IPS DF 6.9 (cell line): ENCODE measurements around the gene CETP.
"Not testable (repeated sequence)": the region's sequence is repeated elsewhere in the genome, so short reads cannot be mapped to it uniquely, and the experiment has no call there.

Experiments used
- DNase-seq: peaks from one replicate; pipeline ENCODE4 v3.0.0-alpha.2; 2013; ENCODE audit warnings: low read depth, low spot score
- H3K27ac ChIP-seq: one replicate; pipeline ENCODE4 v1.5.1; 2013; ENCODE audit warnings: low read length, control low read depth
- H3K27me3 ChIP-seq: 2 replicates; pipeline ENCODE4 v1.6.1; 2013; ENCODE audit warnings: mild to moderate bottlenecking, low read length; ENCODE audit not compliant: control insufficient read depth, insufficient read depth
- H3K36me3 ChIP-seq: 2 replicates; pipeline ENCODE4 v1.6.1; 2013; ENCODE audit warnings: low read length; ENCODE audit not compliant: control insufficient read depth, insufficient read depth
- H3K4me1 ChIP-seq: 2 replicates; pipeline ENCODE4 v1.6.1; 2013; ENCODE audit warnings: low read length; ENCODE audit not compliant: control insufficient read depth, insufficient read depth
- H3K4me3 ChIP-seq: 2 replicates; pipeline ENCODE4 v1.5.1; 2013; ENCODE audit warnings: mild to moderate bottlenecking, low read length
- H3K9me3 ChIP-seq: 2 replicates; pipeline ENCODE4 v1.6.1; 2013; ENCODE audit warnings: low read length, inconsistent platforms; ENCODE audit not compliant: control insufficient read depth, insufficient read depth
- WGBS: extraction: QIAGEN DNeasy Blood & Tissue Kit; methylation state at CpG from one replicate; pipeline ENCODE4 v1.1.7; 2013; ENCODE audit warnings: mixed read lengths, missing lambda C conversion rate; ENCODE audit not compliant: insufficient read length, insufficient coverage; 5-methylcytosine and 5-hydroxymethylcytosine counted together

Gene CETP

DNA sequence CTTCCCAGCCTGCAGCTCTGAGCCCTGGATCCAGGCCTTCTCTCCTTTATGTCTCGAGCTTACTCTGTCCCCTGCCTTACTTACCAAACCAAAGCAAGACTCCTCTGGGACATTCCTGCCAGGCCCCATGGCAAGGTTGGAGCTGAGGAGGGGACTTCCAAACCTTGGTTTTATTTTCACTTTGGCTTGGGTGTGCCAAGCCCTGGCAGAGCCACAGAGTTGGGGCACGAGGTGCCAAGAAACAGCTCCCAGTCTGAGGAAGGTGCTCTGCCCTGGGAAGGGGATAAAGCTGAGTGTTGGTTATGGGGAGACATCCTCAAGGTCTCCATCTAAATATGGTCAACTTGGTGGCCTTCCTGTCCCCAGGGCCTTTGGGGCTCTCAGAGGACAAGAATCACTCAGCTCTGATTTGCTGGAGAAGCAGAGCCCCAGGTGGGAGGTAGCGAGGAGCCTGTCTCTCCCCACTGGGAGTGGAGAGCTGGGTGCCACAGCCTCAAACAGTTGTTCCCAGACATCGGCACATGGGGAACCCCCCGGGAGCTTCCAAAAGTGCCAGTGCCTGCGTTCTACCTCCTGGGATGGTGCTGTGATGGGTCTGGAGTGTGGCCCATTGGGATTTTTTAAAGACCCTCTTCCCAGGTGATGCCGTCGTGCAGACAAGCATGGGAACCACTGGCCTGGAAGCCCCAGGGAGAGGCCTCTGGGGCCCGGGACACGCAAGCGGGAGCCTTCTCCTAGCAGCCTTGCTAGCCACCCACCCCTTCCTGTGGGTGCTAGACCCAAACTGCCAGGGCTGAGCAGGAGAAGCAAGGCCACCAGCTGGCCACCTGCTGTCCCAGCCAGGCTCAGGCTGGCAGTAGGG, 37.9 kb downstream of the CETP start:
- WGBS: no CpG with 5 or more reads among the region's 11 CpGs
- H3K27ac ChIP-seq: no peak overlapping the region
- no peak overlapping the region for H3K4me3 ChIP-seq
- no peak for DNase-seq
- H3K36me3 ChIP-seq: no peaks in the 10 kb centered on the region
- no peaks in the 10 kb centered on the region for H3K27me3 ChIP-seq
- no peaks in the 10 kb centered on the region for H3K4me1 ChIP-seq
- no peaks in the 10 kb centered on the region for H3K9me3 ChIP-seq

DNA sequence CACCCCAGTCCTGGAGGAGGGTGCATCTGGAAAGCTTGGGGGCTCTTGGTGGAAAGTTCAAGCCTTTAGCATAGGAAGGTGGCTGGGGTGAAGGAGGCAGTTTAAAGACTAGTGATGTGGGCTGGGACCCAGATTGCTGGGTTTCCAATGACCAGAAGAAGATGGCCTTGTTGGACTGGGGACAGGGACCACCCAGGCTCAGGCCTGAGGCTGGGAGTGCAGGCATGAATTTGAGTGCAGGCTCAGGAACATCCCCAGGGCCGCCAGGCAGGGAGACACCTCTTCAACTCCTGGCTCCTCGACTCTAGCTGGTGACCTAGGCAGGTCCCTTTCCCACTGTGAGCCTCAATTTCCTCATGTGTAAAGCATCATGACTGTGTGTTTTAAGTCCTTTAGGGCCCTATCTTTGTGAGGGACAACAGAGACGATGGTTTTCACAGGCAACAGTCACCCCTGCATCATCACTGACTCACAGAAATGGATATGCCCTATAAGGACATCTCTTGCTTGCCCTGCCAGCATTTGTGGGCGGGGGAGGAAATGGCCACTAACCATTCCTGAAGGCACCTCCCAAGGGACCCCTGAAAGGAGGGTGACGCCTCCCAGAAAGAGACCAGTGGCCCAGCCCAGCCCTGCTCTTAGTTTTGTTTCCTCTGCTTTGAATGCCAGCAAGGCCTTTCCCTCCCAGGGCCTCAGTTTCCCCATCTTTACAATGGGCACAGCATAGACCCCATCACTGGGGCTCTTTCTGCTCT, 38.7 kb downstream of the CETP start:
- no peaks in the 10 kb centered on the region for H3K27me3 ChIP-seq
- H3K9me3 ChIP-seq: no peaks in the 10 kb centered on the region
- H3K36me3 ChIP-seq: no peaks in the 10 kb centered on the region
- no peaks in the 10 kb centered on the region for H3K4me1 ChIP-seq
- no peak for DNase-seq
- WGBS: no CpG with 5 or more reads among the region's 5 CpGs
- H3K4me3 ChIP-seq: no peak overlapping the region
- no peak overlapping the region for H3K27ac ChIP-seq

DNA sequence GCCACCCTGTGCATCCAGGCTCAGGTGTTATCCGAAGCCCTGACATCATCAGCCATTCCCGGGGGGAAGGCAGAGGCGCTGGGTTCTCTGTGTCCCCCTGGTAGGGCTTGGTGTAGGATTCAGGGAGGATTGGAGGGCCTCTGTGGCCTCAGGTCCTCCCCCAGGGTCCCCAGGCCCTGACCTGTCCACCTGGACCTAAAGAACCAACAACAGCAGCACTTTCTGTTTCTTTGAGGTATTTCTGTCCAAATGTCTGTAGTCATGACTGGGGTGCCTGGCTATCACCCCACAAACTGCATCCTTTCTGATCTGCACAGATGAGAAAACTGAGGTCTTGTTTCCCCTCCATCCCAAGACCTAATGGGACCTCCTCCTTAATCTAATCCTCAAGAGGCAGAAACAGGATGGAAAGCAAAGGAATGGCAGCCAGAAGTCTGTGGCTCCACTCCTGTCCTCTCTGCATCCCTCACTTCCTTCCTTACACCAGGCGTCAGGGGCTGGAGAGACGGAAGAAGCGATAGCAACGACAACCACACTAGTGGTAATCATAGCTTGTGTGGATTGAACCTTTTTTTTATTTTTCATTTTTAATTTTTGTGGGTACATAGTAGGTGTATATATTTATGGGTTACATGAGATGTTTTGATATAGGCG, 39.4 kb downstream of the CETP start:
- H3K27ac ChIP-seq: no peak overlapping the region
- H3K36me3 ChIP-seq: no peaks in the 10 kb centered on the region
- no peaks in the 10 kb centered on the region for H3K27me3 ChIP-seq
- DNase-seq: no peak
- WGBS: no CpG with 5 or more reads among the region's 8 CpGs
- no peaks in the 10 kb centered on the region for H3K9me3 ChIP-seq
- no peaks in the 10 kb centered on the region for H3K4me1 ChIP-seq
- H3K4me3 ChIP-seq: no peak overlapping the region

DNA sequence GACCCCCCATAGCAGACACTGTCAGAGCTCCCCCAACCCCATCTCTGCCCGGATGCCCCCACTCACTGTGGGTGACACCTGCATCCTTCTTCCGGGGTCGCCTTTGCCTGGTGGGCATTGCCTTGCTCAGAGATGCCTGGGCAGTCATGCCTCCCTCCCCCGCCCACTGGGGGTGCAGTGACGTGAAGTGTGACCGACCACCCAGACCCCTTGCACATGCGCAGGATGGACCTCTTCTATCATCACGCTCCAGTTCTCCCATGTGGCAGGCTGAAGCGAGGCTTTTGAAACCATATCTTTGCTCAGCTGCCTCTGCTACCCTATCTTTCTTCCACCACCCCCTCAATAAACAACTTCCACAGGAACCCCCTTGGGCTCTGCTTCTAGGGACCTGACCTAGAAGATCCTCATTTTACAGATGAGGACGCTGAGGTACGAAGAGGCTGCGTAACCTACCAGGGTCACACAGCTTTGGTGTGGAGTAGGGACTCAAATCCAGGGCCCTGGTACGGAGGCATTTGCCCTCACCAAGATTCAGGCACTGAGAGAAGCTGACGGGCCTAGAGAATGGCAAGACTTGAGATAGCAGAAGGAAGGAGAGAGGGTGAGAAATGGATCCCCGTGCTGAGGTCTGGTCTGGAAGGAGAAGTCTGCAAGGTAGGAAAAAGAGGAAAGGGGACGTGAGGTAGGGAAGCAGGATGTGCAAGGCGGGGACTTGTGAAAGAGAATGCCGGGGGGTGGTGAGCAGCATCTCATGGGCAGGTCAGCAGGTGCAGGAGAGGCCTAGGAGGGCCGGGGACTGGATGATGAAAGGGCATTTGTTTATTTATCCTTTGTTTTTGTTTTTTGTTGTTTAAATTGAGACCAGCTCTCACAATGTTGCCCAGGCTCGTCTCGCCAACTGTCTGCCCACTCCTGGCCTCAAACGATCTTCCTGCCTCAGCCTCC, 42.0 kb downstream of the CETP start:
- H3K36me3 ChIP-seq: no peaks in the 10 kb centered on the region
- DNase-seq: no peak
- no CpG with 5 or more reads among the region's 22 CpGs for WGBS
- no peaks in the 10 kb centered on the region for H3K4me1 ChIP-seq
- no peak overlapping the region for H3K4me3 ChIP-seq
- H3K27me3 ChIP-seq: no peaks in the 10 kb centered on the region
- H3K9me3 ChIP-seq: no peaks in the 10 kb centered on the region
- H3K27ac ChIP-seq: no peak overlapping the region

DNA sequence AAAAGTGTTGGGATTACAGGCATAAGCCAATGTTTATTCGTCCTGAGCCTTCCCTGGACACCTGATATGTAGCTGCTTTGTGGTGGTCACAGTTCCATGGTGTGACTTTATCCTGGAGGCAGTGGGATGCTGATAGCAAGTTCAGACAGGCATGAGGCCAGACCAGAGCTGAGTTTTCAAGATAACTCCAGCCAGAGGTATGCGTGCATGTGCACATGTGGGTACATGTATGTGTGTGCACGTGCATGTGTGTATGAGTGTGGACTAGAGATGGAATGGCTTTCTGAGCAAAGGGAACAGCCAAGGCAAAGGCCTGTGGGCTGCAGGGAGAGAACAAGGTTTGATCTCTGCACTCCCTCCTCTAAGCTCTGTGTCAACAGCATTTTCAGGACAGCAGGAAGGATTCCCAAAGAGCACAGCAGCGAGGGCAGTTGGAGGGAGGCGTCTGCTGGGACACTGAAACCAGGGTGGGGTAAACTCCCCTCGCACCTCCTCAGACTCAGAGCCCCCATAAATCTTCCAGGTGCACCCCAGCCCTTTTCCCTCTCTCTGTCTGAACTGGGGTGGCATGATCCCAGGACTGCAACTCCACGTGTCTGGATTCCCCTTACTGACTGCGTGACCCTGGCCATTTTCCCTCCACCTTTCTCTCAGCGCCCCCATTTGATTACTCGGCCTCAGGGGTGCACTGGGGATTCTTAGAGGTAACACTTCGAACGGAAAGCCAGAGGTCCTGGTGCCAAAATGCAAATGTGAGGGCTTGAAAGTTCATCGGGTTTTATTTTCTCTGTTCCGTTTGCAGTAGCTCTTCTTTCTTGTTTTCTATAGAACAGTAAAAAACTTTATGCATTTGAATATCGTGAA, 42.9 kb downstream of the CETP start:
- Histone ChIP-seq H3K27ac (no peak overlapping the region), H3K4me1 (no peaks in the 10 kb centered on the region), H3K27me3 (no peaks in the 10 kb centered on the region), H3K9me3 (no peaks in the 10 kb centered on the region), H3K36me3 (no peaks in the 10 kb centered on the region), H3K4me3 (no peak overlapping the region)
- no CpG with 5 or more reads among the region's 15 CpGs for whole genome bisulfite sequencing
- no peak for DNase-seq

DNA sequence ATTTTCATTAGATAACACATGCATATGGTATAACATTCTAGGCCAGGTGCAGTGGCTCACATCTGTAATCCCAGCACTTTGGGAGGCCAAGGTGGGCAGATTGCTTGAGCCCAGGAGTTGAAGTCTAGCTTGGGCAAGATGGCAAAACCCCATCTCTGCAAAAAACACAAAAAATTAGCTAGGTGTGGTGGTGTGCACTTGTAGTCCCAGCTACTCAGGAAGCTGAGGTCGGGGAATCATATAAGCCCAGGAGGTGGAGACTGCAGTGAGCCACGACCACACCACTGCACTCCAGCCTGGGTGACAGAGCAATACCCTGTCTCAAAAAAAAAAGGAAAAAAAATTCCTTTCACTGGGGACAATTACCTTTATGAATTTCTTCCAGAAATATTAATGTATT, 43.8 kb downstream of the CETP start:
- H3K9me3 ChIP-seq, H3K4me1 ChIP-seq, DNase-seq, H3K36me3 ChIP-seq, H3K27ac ChIP-seq, H3K4me3 ChIP-seq, H3K27me3 ChIP-seq: not testable (repeated sequence)
- WGBS: no CpG with 5 or more reads among the region's 2 CpGs

DNA sequence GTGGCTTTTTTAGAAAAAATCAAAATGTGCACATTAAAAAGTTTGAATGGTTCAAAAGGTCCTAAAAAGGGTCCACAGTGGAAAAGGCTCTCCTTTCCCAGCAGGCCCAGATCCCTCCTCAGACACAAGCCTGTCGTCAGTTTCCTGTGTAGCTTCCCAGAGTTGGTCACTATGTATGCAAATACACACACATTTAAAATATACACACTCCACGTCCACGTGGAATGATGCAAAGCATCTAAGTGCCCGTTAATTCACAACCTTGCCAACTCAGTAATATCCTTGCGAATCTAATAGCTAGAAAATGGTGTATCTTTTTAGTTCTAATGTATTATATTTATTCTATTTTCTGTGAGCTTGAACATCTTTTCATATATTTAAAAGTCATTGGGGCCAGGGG, 45.3 kb downstream of the CETP start:
- WGBS: no CpG with 5 or more reads among the region's 5 CpGs
- Histone ChIP-seq H3K27ac (no peak overlapping the region), H3K9me3 (no peaks in the 10 kb centered on the region), H3K27me3 (no peaks in the 10 kb centered on the region), H3K36me3 (no peaks in the 10 kb centered on the region), H3K4me1 (0 out of 2 replicates have a peak, but pooled peaks cover 1% of the 10 kb centered on the region), H3K4me3 (no peak overlapping the region)
- no peak for DNase-seq

DNA sequence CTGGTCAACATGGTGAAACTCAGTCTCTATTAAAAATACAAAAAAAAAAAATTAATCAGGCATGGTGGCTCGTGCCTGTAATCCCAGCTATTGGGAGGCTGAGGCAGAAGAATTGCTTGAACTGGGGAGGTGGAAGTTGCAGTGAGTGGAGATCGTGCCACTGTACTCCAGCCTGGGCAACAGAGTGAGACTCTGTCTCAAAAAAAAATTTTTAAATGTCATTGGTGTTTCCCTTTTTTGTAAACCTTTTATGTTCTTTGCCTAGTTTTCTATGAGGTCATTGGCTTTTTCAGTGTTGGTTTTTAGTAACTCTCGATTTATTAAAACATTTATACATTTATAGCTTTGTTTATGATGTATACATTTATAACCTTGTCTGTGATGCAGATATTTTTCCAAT, 45.8 kb downstream of the CETP start:
- Histone ChIP-seq H3K4me1 (0 out of 2 replicates have a peak, but pooled peaks cover 1% of the 10 kb centered on the region), H3K36me3 (no peaks in the 10 kb centered on the region), H3K4me3 (no peak overlapping the region), H3K27me3 (no peaks in the 10 kb centered on the region), H3K27ac (no peak overlapping the region), H3K9me3 (no peaks in the 10 kb centered on the region)
- no peak for DNase-seq
- no CpG with 5 or more reads among the region's 3 CpGs for WGBS

DNA sequence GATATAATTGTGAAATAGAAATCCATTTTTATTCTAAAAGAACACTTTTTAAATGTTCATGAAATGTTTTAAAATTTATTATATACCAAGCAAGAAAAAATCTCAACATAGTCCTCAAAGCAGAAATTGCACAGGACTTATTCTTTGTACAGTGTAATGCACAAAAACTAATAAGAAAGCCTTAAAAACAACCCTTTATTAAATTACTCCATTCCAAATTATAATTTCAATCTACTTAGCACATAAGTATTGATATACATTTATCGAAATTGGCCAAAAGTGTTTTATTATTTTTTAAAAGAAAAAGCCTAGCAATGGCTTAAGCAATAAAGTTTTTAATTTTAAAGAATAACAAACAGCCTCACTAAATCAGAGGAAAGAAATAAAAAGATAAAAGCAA, 46.7 kb downstream of the CETP start:
- H3K27ac ChIP-seq: no peak overlapping the region
- no peaks in the 10 kb centered on the region for H3K36me3 ChIP-seq
- H3K27me3 ChIP-seq: no peaks in the 10 kb centered on the region
- H3K9me3 ChIP-seq: no peaks in the 10 kb centered on the region
- no peak for DNase-seq
- no peak overlapping the region for H3K4me3 ChIP-seq
- H3K4me1 ChIP-seq: 0 out of 2 replicates have a peak, but pooled peaks cover 1% of the 10 kb centered on the region
- 100% methylated on average over 1 of the region's 1 CpG for WGBS
